Skeletal muscle cell (primary cell): ENCODE data around the gene LPCAT4.
"Not testable (repeated sequence)": the region's sequence is repeated elsewhere in the genome, so short reads cannot be mapped to it uniquely, and the experiment has no call there.

Source experiments
- DNase-seq: peaks from one replicate; pipeline ENCODE4 v3.0.0-alpha.2; 2010; ENCODE audit warnings: low read depth
- H3K4me3 ChIP-seq: 2 replicates; pipeline ENCODE4 v1.5.1; 2011; ENCODE audit warnings: low read depth, mild to moderate bottlenecking, control low read depth, low read length, moderate library complexity

The LPCAT4 gene

GRCh38 chr15:34365091-34365825 is 1.7 kb downstream of the LPCAT4 start:
- no peak for DNase-seq
- H3K4me3 ChIP-seq = peak overlapping the region; percentile 96

- H3K4me3 ChIP-seq = no peak overlapping the region
- no peak for DNase-seq
Measured at GRCh38 chr15:34364041-34364440, 3.0 kb downstream of the LPCAT4 start.

GRCh38 chr15:34362047-34362773 is 4.8 kb downstream of the LPCAT4 start:
- DNase-seq = no peak
- no peak overlapping the region for H3K4me3 ChIP-seq

- H3K4me3 ChIP-seq = no peak overlapping the region
- DNase-seq = no peak
Measured at GRCh38 chr15:34361278-34361677, 5.7 kb downstream of the LPCAT4 start.

GRCh38 chr15:34360298-34360697 is 6.7 kb downstream of the LPCAT4 start:
- no peak for DNase-seq
- H3K4me3 ChIP-seq = no peak overlapping the region

GRCh38 chr15:34359416-34359815 is 7.6 kb downstream of the LPCAT4 start:
- no peak overlapping the region for H3K4me3 ChIP-seq
- no peak for DNase-seq

- no peak overlapping the region for H3K4me3 ChIP-seq
- DNase-seq = no peak
Measured at GRCh38 chr15:34358948-34359347, 8.0 kb downstream of the LPCAT4 start.

GRCh38 chr15:34358367-34358766 is 8.6 kb downstream of the LPCAT4 start:
- no peak for DNase-seq
- H3K4me3 ChIP-seq = no peak overlapping the region

- DNase-seq = no peak
- no peak overlapping the region for H3K4me3 ChIP-seq
Measured at GRCh38 chr15:34357653-34358052, 9.3 kb downstream of the LPCAT4 start.

GRCh38 chr15:34355241-34355640 is 11.8 kb downstream of the LPCAT4 start:
- DNase-seq = no peak
- no peak overlapping the region for H3K4me3 ChIP-seq

- DNase-seq = no peak
- no peak overlapping the region for H3K4me3 ChIP-seq
Measured at GRCh38 chr15:34354286-34354685, 12.7 kb downstream of the LPCAT4 start.

GRCh38 chr15:34353627-34354026 is 13.4 kb downstream of the LPCAT4 start:
- no peak for DNase-seq
- H3K4me3 ChIP-seq = no peak overlapping the region

GRCh38 chr15:34352996-34353395 is 14.0 kb downstream of the LPCAT4 start:
- not testable (repeated sequence) for DNase-seq, H3K4me3 ChIP-seq

GRCh38 chr15:34349769-34350168 is 17.2 kb downstream of the LPCAT4 start:
- DNase-seq = no peak
- no peak overlapping the region for H3K4me3 ChIP-seq

- DNase-seq = no peak
- no peak overlapping the region for H3K4me3 ChIP-seq
Measured at GRCh38 chr15:34348735-34349300, 18.2 kb downstream of the LPCAT4 start.

- DNase-seq = no peak
- no peak overlapping the region for H3K4me3 ChIP-seq
Measured at GRCh38 chr15:34347951-34348638, 18.9 kb downstream of the LPCAT4 start.

- peak within 1 kb of the TSS; percentile 60 for H3K4me3 ChIP-seq
- DNase-seq = peak; percentile 77
Measured at GRCh38 chr15:34342737-34343575, 24.0 kb downstream of the LPCAT4 start, which contains the start of the genes NOP10 and NUTM1. Gene NOP10, minus strand, starts transcription at chr15:34343136. Its CDS starts 63 bp downstream, at chr15:34343073. Gene NUTM1, plus strand, starts transcription at chr15:34343315. Its CDS starts 382 bp downstream, at chr15:34343697.

GRCh38 chr15:34342213-34342736 is 24.7 kb downstream of the LPCAT4 start:
- peak overlapping the region; percentile 60 for H3K4me3 ChIP-seq
- not testable (repeated sequence) for DNase-seq
